Left ventricle myocardium inferior (tissue), 1 donor: ENCODE data around the gene FASN. TPM values are rescaled to one million over a fixed set of nuclear protein-coding genes. Genes with fewer than 3 reads are reported as not detected.
A peak's percentile ranks its signal among the peaks of the same experiment; 100 is the strongest.
"Not testable (repeated sequence)": the region's sequence is repeated elsewhere in the genome, so short reads cannot be mapped to it uniquely, and the experiment has no call there.

ENCODE experiments used
- DNase-seq: peaks from one replicate; pipeline ENCODE4 v3.0.0-alpha.2; 2020
- H3K27ac ChIP-seq: fragments of 200-600 bp; replicated peaks from 2 replicates; pipeline ENCODE4 v1.8.0; 2021
- H3K27me3 ChIP-seq: fragments of 200-600 bp; 2 replicates; pipeline ENCODE4 v1.8.0; 2021; ENCODE audit warnings: low read depth
- H3K36me3 ChIP-seq: fragments of 200-600 bp; 2 replicates; pipeline ENCODE4 v1.8.0; 2021
- H3K4me1 ChIP-seq: fragments of 200-600 bp; 2 replicates; pipeline ENCODE4 v1.8.0; 2021
- H3K4me3 ChIP-seq: fragments of 200-600 bp; 2 replicates; pipeline ENCODE4 v1.8.0; 2021; ENCODE audit warnings: mild to moderate bottlenecking, moderate library complexity
- H3K9me3 ChIP-seq: fragments of 200-600 bp; replicated peaks from 2 replicates; pipeline ENCODE4 v1.8.0; 2021
- intact Hi-C: fragments of 100-400 bp; cut with micrococcal nuclease; formaldehyde crosslinking; loops from one replicate; pipeline ENCODE4 v1.11.0; 2022
- long read RNA-seq: library from polyadenylated mRNA; unstranded; transcript quantifications from one replicate; pipeline ENCODE4 v2.0.0, GENCODE V29; 2021
- total RNA-seq: library from RNA; stranded (reverse); fragmentation: NEBNext Ultra II Directional; extraction: Animal tissue kit (Norgen Biotek cat#: 25700); gene quantifications from one replicate; pipeline ENCODE4 v1.2.1, GENCODE V29; 2021
- TF ChIP-seq, protein P1 (sequence below): fragments of 200-600 bp; IDR thresholded peaks from 2 replicates; pipeline ENCODE4 v1.8.0; 2021; ENCODE audit warnings: antibody characterized with exemption, mild to moderate bottlenecking, borderline replicate concordance
- donor health status: DM: no; HTN: yes; CAD: no; lungs with severe emphysema.

Gene FASN
- 13.6 TPM for total RNA-seq
- long read RNA-seq, partial matches to known transcripts: 4 of 5 reads
- long read RNA-seq, other reads (novel, unspliced or antisense): 0 of 5 reads

GRCh38 chr17:82098169-82098938 lies at the start of gene FASN:
FASN (minus strand) TSS chr17:82098236; CDS start chr17:82096445, 1,791 bp downstream.
- peaks cover 49% of the 10 kb centered on the region for H3K4me1 ChIP-seq
- peaks cover 28% of the 10 kb centered on the region for H3K36me3 ChIP-seq
- intact Hi-C loops: no loop called here
- peak within 1 kb of the TSS; percentile 96 for H3K27ac ChIP-seq
- H3K9me3 ChIP-seq: no peaks in the 10 kb centered on the region
- H3K27me3 ChIP-seq: no peaks in the 10 kb centered on the region
- DNase-seq: peak; percentile 96
- peak within 1 kb of the TSS; percentile 80 for H3K4me3 ChIP-seq
- TF ChIP-seq, protein P1, sequence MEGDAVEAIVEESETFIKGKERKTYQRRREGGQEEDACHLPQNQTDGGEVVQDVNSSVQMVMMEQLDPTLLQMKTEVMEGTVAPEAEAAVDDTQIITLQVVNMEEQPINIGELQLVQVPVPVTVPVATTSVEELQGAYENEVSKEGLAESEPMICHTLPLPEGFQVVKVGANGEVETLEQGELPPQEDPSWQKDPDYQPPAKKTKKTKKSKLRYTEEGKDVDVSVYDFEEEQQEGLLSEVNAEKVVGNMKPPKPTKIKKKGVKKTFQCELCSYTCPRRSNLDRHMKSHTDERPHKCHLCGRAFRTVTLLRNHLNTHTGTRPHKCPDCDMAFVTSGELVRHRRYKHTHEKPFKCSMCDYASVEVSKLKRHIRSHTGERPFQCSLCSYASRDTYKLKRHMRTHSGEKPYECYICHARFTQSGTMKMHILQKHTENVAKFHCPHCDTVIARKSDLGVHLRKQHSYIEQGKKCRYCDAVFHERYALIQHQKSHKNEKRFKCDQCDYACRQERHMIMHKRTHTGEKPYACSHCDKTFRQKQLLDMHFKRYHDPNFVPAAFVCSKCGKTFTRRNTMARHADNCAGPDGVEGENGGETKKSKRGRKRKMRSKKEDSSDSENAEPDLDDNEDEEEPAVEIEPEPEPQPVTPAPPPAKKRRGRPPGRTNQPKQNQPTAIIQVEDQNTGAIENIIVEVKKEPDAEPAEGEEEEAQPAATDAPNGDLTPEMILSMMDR: peak; percentile 59

DNA sequence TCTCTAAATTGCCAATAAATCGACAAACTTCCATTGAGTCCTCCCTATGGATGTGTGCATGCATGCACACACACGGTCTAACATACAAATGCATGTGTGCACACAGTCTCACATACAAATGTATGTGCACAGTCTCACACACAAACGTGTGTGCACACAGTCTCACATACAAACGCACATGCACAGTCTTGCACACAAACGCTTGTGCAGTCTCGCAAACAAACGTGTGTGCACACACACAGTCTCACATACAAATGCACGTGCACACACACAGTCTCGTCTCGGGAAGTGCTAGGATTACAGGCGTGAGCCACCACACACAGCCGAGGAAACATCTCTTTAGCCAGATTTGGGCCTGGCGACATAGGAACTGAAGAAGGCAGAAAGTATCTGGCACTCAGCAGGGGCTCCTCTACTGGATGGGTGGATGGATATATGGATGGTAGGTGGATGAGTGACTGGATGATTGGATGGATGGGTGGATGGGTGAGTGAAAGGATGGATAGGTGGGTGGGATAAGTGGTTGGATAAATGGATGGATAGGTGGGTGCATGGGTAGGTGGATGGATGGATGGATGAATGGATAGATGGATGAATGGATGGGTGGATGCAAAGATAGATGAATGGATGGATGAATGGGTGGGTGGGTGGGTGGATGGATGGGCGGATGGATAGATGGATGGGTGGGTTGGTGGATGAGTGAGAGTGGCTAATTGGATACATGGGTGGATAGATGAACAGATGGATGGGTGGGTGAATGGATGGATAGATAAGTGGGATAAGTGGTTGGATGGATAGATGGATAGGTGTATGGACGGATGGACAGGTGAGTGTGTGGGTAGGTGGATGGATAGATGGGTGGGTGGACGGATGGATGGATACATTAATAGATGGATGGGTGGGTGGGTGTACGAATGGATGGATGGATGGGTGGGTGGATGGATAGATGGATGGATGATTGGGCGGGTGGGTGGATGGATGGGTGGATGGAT lies 48.9 kb upstream of the FASN start:
- Histone ChIP-seq H3K9me3 (no peaks in the 10 kb centered on the region), H3K27ac (no peak overlapping the region), H3K27me3 (no peaks in the 10 kb centered on the region), H3K4me3 (no peak overlapping the region), H3K4me1 (no peaks in the 10 kb centered on the region), H3K36me3 (no peaks in the 10 kb centered on the region)
- intact Hi-C loops: loop anchor here (5.0 to 10.0 kb wide), 2 partner anchors 115 to 182 kb away; partner anchors contain the start of genes NOTUM and RAC3
- TF ChIP-seq, protein P1: no peak
- DNase-seq: no peak

DNA sequence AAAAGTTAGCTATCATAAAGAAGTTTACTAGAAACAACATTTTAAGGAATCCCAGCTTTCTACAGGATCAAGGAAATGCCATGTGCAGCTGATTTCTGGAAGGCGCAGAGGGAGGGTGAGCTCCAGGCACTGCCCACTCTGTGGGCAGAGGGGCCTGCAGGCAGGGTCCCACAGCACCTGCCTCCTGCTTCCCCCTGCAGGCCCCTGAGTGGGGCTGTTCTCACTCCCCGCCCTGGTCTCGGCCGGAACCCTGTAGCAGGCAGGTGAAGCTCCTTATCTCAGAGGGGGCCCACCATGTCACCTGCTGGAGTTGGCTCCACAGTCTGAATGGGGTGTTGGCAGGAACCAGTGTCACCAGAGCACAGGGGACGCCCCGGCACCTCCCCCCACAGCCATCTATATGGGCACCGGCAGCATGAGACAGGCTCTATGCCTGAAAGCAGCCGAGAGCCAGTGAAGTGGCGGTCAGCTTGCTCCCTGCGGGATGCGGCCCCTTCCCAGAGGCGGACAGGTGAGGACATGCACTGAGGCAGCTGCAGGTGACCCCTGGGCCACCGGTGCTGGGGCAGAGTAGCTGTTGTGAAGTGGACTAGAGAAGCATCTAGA lies 47.6 kb upstream of the FASN start:
- Histone ChIP-seq H3K27ac (no peak overlapping the region), H3K9me3 (no peaks in the 10 kb centered on the region), H3K4me1 (no peaks in the 10 kb centered on the region), H3K36me3 (no peaks in the 10 kb centered on the region), H3K27me3 (no peaks in the 10 kb centered on the region), H3K4me3 (no peak overlapping the region)
- DNase-seq: no peak
- TF ChIP-seq, protein P1: no peak
- intact Hi-C loops: loop anchor here (5.0 to 10.0 kb wide), 2 partner anchors 113 to 181 kb away; partner anchors contain the start of genes NOTUM and RAC3

DNA sequence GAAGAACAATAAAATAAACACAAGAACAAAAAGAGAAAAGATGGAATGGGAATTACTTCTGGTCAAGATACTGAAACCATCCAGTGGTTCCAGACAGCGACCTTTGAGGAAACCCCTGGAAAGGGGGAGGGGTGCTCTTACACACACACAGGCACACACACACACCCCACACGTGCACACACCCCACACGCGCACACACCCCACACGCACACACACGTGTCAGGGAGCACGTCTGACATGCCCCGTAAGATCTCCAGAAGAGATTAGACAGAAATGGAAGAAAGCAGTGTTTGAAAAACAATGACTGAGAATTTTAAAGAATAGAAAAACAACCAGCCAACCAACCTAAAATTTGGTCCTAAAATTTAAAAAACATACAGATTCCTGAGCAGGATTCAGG lies 45.3 kb upstream of the FASN start:
- DNase-seq: no peak
- Histone ChIP-seq H3K36me3 (no peaks in the 10 kb centered on the region), H3K9me3 (no peaks in the 10 kb centered on the region), H3K27ac (no peak overlapping the region), H3K27me3 (no peaks in the 10 kb centered on the region), H3K4me3 (no peak overlapping the region), H3K4me1 (no peaks in the 10 kb centered on the region)
- TF ChIP-seq, protein P1: no peak
- intact Hi-C loops: loop anchor here (10.0 kb wide), 1 partner anchor 179 kb away; the partner anchor contains the start of gene NOTUM

GRCh38 chr17:82139961-82140360 lies 41.9 kb upstream of the FASN start:
- not testable (repeated sequence) for DNase-seq, H3K27me3 ChIP-seq, H3K36me3 ChIP-seq, H3K27ac ChIP-seq, H3K9me3 ChIP-seq, H3K4me1 ChIP-seq, H3K4me3 ChIP-seq
- intact Hi-C loops: loop anchor here (10.0 kb wide), 1 partner anchor 175 kb away; the partner anchor contains the start of gene NOTUM
